Erythroblast (primary cell): Measurements from ENCODE around the gene ABLIM2.

ENCODE experiments used
- GATA1 ChIP-seq: IDR thresholded peaks from 2 replicates; pipeline ENCODE4 v1.6.1; 2011; ENCODE audit warnings: low read depth, mild to moderate bottlenecking, control low read depth, low read length, moderate library complexity
- POLR2A ChIP-seq: IDR thresholded peaks from 2 replicates; pipeline ENCODE4 v1.6.1; 2011; ENCODE audit warnings: mild to moderate bottlenecking, low read length

DNA sequence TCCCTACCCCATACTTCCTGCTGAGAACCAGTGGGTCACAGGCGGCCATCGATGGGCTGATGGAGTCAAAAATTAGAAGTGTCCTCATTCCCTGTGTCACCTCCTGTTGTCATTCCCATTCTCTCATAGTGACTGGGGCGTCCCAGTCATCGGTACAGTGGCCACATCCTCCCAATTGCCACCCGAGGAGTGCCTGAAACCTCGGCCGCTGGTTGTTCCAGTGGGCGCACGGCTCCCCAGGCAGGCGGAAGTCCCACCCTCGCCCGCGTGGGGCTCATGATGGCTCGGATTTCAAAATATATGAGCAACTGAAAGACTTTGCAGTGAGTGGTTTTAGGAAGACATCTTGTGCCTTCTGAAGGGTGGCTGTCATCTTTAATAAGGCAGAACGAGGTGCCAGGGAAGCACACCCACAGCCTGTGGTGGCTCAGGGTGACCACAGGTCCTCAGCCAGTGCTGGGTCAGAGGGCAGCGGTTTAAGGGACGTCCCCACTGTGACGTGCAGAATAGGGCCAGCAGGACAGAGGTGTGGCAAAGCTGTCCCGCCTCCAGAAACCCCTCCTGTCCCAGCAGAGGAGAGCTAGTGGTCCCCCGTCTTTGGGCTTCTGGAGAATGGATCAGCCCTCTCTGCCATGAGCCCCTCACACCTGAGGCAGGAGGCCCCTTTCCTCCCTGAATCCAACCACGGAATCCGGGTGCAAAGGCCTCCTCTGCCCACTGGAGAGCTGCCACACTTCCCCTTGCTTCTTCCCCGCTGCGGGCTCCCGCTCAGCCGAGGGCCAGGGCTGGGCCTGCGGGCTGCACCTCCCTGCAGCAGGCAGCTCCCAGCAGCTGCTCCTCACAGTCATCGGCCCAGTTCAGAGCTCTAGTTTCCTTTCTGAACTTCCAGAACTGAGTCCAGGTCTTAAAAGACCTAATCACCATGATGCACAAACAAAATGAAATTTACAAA, 90.4 kb downstream of the ABLIM2 start:
- no peak for TF ChIP-seq GATA1
- no peak for TF ChIP-seq POLR2A
